SK-MEL-5 (cell line): Measurements from ENCODE around the gene DNAJB14. TPM values are rescaled to one million over a fixed set of nuclear protein-coding genes. Genes with fewer than 3 reads are reported as not detected.

ENCODE experiments used
- DNase-seq: peaks from one replicate; pipeline ENCODE4 v3.0.0-alpha.2; 2016; ENCODE audit warnings: low read depth, low spot score
- in situ Hi-C: cut with HindIII; loops from 2 replicates; pipeline ENCODE4 v1.10.0; 2016; ENCODE audit warnings: low sequenced_read_pairs, high pct_unique_total_duplicates, low pct_unique_long_range_greater_than_20kb
- total RNA-seq: library from RNA; depleted of rRNA; stranded (reverse); fragments of >200 nt; shearing (Covaris generic); gene quantifications from 2 replicates; pipeline ENCODE4 v1.2.3, GENCODE V29; 2014

DNAJB14 gene
- total RNA-seq, 1 experiment from 2014 or later: 41.6 TPM

GRCh38 chr4:99949034-99949998, 2.9 kb upstream of the DNAJB14 start:
- in situ Hi-C loops: no loop called here
- peak; percentile 93 for DNase-seq

GRCh38 chr4:99947608-99948007, 1.2 kb upstream of the DNAJB14 start:
- DNase-seq: no peak
- in situ Hi-C loops: no loop called here

GRCh38 chr4:99947190-99947578, 766 bp upstream of the DNAJB14 start:
- in situ Hi-C loops: no loop called here
- DNase-seq: no peak

- no peak for DNase-seq
- in situ Hi-C loops: no loop called here
Observed at GRCh38 chr4:99945718-99946355, 581 bp downstream of the DNAJB14 start.

GRCh38 chr4:99943904-99944437, 2.4 kb downstream of the DNAJB14 start:
- in situ Hi-C loops: no loop called here
- no peak for DNase-seq

- DNase-seq: no peak
- in situ Hi-C loops: no loop called here
Observed at GRCh38 chr4:99938243-99938753, 8.1 kb downstream of the DNAJB14 start.

- in situ Hi-C loops: no loop called here
- no peak for DNase-seq
Observed at GRCh38 chr4:99934891-99935290, 11.5 kb downstream of the DNAJB14 start.

GRCh38 chr4:99927566-99927965, 18.9 kb downstream of the DNAJB14 start:
- in situ Hi-C loops: no loop called here
- DNase-seq: no peak

GRCh38 chr4:99921174-99921573, 25.2 kb downstream of the DNAJB14 start:
- DNase-seq: no peak
- in situ Hi-C loops: no loop called here

- DNase-seq: no peak
- in situ Hi-C loops: no loop called here
Observed at GRCh38 chr4:99918656-99919055, 27.8 kb downstream of the DNAJB14 start.

- in situ Hi-C loops: no loop called here
- no peak for DNase-seq
Observed at GRCh38 chr4:99917575-99917974, 28.8 kb downstream of the DNAJB14 start.

- in situ Hi-C loops: no loop called here
Observed at GRCh38 chr4:99915449-99915848, 31.0 kb downstream of the DNAJB14 start.

GRCh38 chr4:99894998-99895397, 51.4 kb downstream of the DNAJB14 start:
- in situ Hi-C loops: no loop called here

More at GRCh38 chr4:99915449-99915848, 31.0 kb downstream of the DNAJB14 start:
- DNase-seq: no peak

GRCh38 chr4:99894161-99894997, 52.0 kb downstream of the DNAJB14 start, which contains the start of gene LAMTOR3:
TSS of gene LAMTOR3 (minus strand) at chr4:99894427. CDS start at chr4:99893963, 464 bp downstream.
- in situ Hi-C loops: no loop called here
- peak; percentile 88 for DNase-seq

More at GRCh38 chr4:99894998-99895397, 51.4 kb downstream of the DNAJB14 start:
- DNase-seq: no peak

GRCh38 chr4:99893839-99894160, 52.6 kb downstream of the DNAJB14 start:
- no peak for DNase-seq
- in situ Hi-C loops: no loop called here

- in situ Hi-C loops: no loop called here
- no peak for DNase-seq
Observed at GRCh38 chr4:99893029-99893428, 53.4 kb downstream of the DNAJB14 start.

- in situ Hi-C loops: no loop called here
- no peak for DNase-seq
Observed at GRCh38 chr4:99891351-99891750, 55.1 kb downstream of the DNAJB14 start.
